Smooth muscle cell (in vitro differentiated cells): Measurements from ENCODE around the gene RCSD1. TPM values are rescaled to one million over a fixed set of nuclear protein-coding genes. Genes with fewer than 3 reads are reported as not detected.

Experiments used
- DNase-seq: peaks from one replicate; lab custom pipeline; 2025; ENCODE audit not compliant: unreplicated experiment; lab: John Stamatoyannopoulos, UW
- H2AFZ ChIP-seq: fragments of 200-600 bp; sonication (generic); 2 replicates; pipeline ENCODE4 v1.6.0; 2016; ENCODE audit warnings: antibody characterized with exemption, low read depth, mild to moderate bottlenecking
- H3F3A ChIP-seq: fragments of 200-600 bp; sonication (generic); 2 replicates; pipeline ENCODE4 v1.6.0; 2017; ENCODE audit warnings: antibody characterized with exemption, low read depth
- H3K27ac ChIP-seq: fragments of 200-600 bp; sonication (generic); 2 replicates; pipeline ENCODE4 v1.5.1; 2016; ENCODE audit warnings: low read depth, mild to moderate bottlenecking
- H3K27me3 ChIP-seq: fragments of 200-600 bp; sonication (generic); 2 replicates; pipeline ENCODE4 v1.6.1; 2016; ENCODE audit warnings: low read depth, mild to moderate bottlenecking
- H3K36me3 ChIP-seq: fragments of 200-600 bp; sonication (generic); 2 replicates; pipeline ENCODE4 v1.5.1; 2016; ENCODE audit warnings: low read depth
- H3K4me1 ChIP-seq: fragments of 200-600 bp; sonication (generic); 2 replicates; pipeline ENCODE4 v1.5.1; 2016; ENCODE audit warnings: low read depth
- H3K4me2 ChIP-seq: fragments of 200-600 bp; sonication (generic); 2 replicates; pipeline ENCODE4 v1.6.0; 2016; ENCODE audit warnings: mild to moderate bottlenecking
- H3K4me3 ChIP-seq: fragments of 200-600 bp; sonication (generic); 2 replicates; pipeline ENCODE4 v1.5.1; 2016; ENCODE audit warnings: mild to moderate bottlenecking
- H3K79me2 ChIP-seq: fragments of 200-600 bp; sonication (generic); 2 replicates; pipeline ENCODE4 v1.6.0; 2016; ENCODE audit warnings: low read depth, mild to moderate bottlenecking
- H3K9ac ChIP-seq: fragments of 200-600 bp; sonication (generic); 2 replicates; pipeline ENCODE4 v1.6.0; 2016; ENCODE audit warnings: low read depth
- H3K9me3 ChIP-seq: fragments of 200-600 bp; sonication (generic); replicated peaks from 2 replicates; pipeline ENCODE4 v1.5.1; 2016; ENCODE audit warnings: low read depth
- H4K20me1 ChIP-seq: fragments of 200-600 bp; sonication (generic); 2 replicates; pipeline ENCODE4 v1.6.0; 2016; ENCODE audit warnings: low read depth
- WGBS: methylation state at CpG from one replicate; pipeline ENCODE4 v1.1.7; 2016; ENCODE audit warnings: low lambda C conversion rate; 5-methylcytosine and 5-hydroxymethylcytosine counted together
- polyA plus RNA-seq: library from polyadenylated mRNA; unstranded; fragments of >200 nt; fragmentation: Nextera tagmentation; extraction: Ambion mirVana; gene quantifications from 2 replicates; pipeline ENCODE4 v1.2.1, GENCODE V29; 2016
- total RNA-seq: library from RNA; depleted of rRNA; stranded (reverse); fragments of >200 nt; gene quantifications from 2 replicates; pipeline ENCODE4 v1.2.3, GENCODE V29; 2014
- TF ChIP-seq, protein P1 (sequence below): fragments of 200-600 bp; sonication (generic); IDR thresholded peaks from 2 replicates; pipeline ENCODE4 v1.5.1; 2017; ENCODE audit warnings: borderline replicate concordance, mild to moderate bottlenecking, antibody characterized with exemption; ENCODE audit not compliant: insufficient read depth, poor library complexity, severe bottlenecking

Gene RCSD1
- total and polyA plus RNA-seq, 2 experiments from 2014 or later: 0.40 TPM; not detected in 1

- no peaks in the 10 kb centered on the region for H3F3A ChIP-seq
- 96% methylated on average over 6 of the region's 6 CpGs for WGBS
- H3K27ac ChIP-seq: no peak overlapping the region
- no peaks in the 10 kb centered on the region for H3K79me2 ChIP-seq
- H3K4me1 ChIP-seq: no peaks in the 10 kb centered on the region
- no peak overlapping the region for H2AFZ ChIP-seq
- no peak overlapping the region for H3K4me2 ChIP-seq
- H4K20me1 ChIP-seq: no peaks in the 10 kb centered on the region
- H3K9me3 ChIP-seq: no peaks in the 10 kb centered on the region
- TF ChIP-seq, protein P1, sequence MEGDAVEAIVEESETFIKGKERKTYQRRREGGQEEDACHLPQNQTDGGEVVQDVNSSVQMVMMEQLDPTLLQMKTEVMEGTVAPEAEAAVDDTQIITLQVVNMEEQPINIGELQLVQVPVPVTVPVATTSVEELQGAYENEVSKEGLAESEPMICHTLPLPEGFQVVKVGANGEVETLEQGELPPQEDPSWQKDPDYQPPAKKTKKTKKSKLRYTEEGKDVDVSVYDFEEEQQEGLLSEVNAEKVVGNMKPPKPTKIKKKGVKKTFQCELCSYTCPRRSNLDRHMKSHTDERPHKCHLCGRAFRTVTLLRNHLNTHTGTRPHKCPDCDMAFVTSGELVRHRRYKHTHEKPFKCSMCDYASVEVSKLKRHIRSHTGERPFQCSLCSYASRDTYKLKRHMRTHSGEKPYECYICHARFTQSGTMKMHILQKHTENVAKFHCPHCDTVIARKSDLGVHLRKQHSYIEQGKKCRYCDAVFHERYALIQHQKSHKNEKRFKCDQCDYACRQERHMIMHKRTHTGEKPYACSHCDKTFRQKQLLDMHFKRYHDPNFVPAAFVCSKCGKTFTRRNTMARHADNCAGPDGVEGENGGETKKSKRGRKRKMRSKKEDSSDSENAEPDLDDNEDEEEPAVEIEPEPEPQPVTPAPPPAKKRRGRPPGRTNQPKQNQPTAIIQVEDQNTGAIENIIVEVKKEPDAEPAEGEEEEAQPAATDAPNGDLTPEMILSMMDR: no peak
- no peaks in the 10 kb centered on the region for H3K36me3 ChIP-seq
- no peak for DNase-seq
- no peaks in the 10 kb centered on the region for H3K27me3 ChIP-seq
- no peak overlapping the region for H3K9ac ChIP-seq
- no peak overlapping the region for H3K4me3 ChIP-seq
Measured at GRCh38 chr1:167668108-167668507, 38.1 kb downstream of the RCSD1 start.

DNA sequence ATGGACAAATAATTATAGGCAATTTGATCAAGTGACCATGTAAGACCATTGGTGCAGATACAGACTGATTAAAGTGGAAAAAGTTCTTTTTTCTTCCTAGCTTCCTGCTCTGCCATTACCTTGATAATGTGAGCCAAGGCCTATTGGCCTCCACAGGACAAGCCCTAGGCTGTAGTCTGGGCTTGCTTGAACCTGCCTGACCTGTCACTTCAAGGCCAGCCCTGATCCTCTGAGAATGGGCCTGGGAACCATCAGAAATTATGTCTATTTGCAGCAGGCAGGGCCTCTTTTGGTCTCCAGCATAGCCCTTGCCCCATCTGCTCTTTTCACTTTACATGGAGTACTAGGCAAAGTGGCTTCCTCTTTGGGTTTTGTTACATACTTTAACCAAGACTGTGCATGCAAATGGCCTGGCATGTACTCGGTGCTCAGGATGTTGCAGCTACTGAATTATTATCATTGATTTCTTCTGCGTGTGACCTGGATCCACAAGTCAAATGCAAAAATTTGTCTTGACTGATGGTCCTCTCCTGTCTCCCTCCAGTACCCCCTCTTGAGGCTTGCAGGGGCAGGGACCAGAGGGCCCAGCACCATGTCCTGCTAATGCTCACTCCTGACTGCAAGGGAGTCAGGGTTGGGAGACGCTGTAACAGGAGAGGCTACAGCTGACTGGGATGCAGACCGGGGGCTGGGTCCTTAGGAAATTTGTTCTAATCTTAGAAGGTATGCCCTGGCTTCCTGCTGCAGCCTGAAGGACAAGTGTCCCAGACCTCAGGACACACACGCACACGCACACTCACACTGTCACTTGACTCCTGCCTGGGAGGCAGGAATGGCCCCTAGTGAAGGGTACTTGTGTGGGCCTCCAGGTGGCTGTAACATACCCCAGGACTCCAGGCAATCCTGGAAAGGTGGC is 39.4 kb downstream of the RCSD1 start:
- no peaks in the 10 kb centered on the region for H3K79me2 ChIP-seq
- H3K27ac ChIP-seq: no peak overlapping the region
- no peak overlapping the region for H2AFZ ChIP-seq
- H4K20me1 ChIP-seq: no peaks in the 10 kb centered on the region
- no peaks in the 10 kb centered on the region for H3F3A ChIP-seq
- DNase-seq: no peak
- no peak overlapping the region for H3K4me3 ChIP-seq
- TF ChIP-seq, protein P1: no peak
- no peaks in the 10 kb centered on the region for H3K36me3 ChIP-seq
- WGBS: 78% methylated on average over 4 of the region's 6 CpGs
- H3K9me3 ChIP-seq: no peaks in the 10 kb centered on the region
- no peaks in the 10 kb centered on the region for H3K4me1 ChIP-seq
- H3K4me2 ChIP-seq: no peak overlapping the region
- H3K27me3 ChIP-seq: no peaks in the 10 kb centered on the region
- no peak overlapping the region for H3K9ac ChIP-seq

DNA sequence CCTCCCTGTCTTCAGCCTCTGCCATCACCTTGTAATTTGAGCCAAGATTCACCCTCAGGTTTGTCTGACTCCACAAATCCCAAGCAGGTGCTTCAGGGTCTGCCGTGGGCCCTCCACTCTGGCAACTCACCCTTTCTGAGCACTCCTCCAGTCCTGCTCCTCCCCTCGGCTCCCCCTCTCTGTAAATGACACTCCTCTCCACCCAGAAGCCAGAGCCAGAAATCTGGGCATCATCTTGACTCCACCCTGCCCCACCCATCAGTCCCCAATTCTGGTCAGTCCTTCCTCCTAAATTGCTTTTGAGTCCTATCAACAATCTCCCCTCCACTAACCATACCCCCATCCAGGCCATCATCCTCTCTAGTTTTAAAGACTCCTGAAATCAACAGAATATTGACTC is 40.5 kb downstream of the RCSD1 start:
- H3K36me3 ChIP-seq: no peaks in the 10 kb centered on the region
- H3K4me2 ChIP-seq: no peak overlapping the region
- no peak overlapping the region for H3K4me3 ChIP-seq
- DNase-seq: no peak
- TF ChIP-seq, protein P1: no peak
- no peaks in the 10 kb centered on the region for H3K4me1 ChIP-seq
- no peak overlapping the region for H2AFZ ChIP-seq
- 77% methylated on average over 2 of the region's 2 CpGs for WGBS
- H3K27me3 ChIP-seq: no peaks in the 10 kb centered on the region
- no peaks in the 10 kb centered on the region for H3F3A ChIP-seq
- no peaks in the 10 kb centered on the region for H3K9me3 ChIP-seq
- H3K27ac ChIP-seq: no peak overlapping the region
- no peaks in the 10 kb centered on the region for H3K79me2 ChIP-seq
- H4K20me1 ChIP-seq: no peaks in the 10 kb centered on the region
- no peak overlapping the region for H3K9ac ChIP-seq
